ENCODE data around the gene SAMD1. TPM values are rescaled to one million over a fixed set of nuclear protein-coding genes. Genes with fewer than 3 reads are reported as not detected.

Gene SAMD1
- total RNA-seq, 4 donors from 2014 or later, result 8.6 to 22.5 (median 10.8) TPM

- no peak for TF ChIP-seq CTCF (IDR thresholded peaks at IDR 0.05)
- DNase-seq (ENCODE audit: low spot score), result no peak
- peak; percentile 24 for ATAC-seq (ENCODE audit: low FRiP score)
These were observed 17.9 kb downstream of the SAMD1 start, which contains the start of gene MISP3 for GRCh38 chr19:14072535-14073260. Gene MISP3 (plus strand): TSS chr19:14072786. CDS start chr19:14073310, 524 bp downstream.

- no peak for TF ChIP-seq CTCF (IDR thresholded peaks at IDR 0.05)
- no peak for DNase-seq (ENCODE audit: low spot score)
- ATAC-seq (ENCODE audit: low FRiP score), result no peak
These were observed 20.1 kb downstream of the SAMD1 start for GRCh38 chr19:14070268-14071050.

- DNase-seq (ENCODE audit: low spot score) (no peak), ATAC-seq (ENCODE audit: low FRiP score) (no peak)
- no peak for TF ChIP-seq CTCF (IDR thresholded peaks at IDR 0.05)
These were observed 24.4 kb downstream of the SAMD1 start for GRCh38 chr19:14066134-14066533.

GRCh38 chr19:14063105-14063504 is 27.4 kb downstream of the SAMD1 start:
- DNase-seq (ENCODE audit: low spot score), result no peak
- no peak for ATAC-seq (ENCODE audit: low FRiP score)
- TF ChIP-seq CTCF (IDR thresholded peaks at IDR 0.05), result no peak

- TF ChIP-seq CTCF (IDR thresholded peaks at IDR 0.05), result no peak
- no peak for ATAC-seq (ENCODE audit: low FRiP score)
These were observed 28.0 kb downstream of the SAMD1 start for GRCh38 chr19:14062558-14062855.

GRCh38 chr19:14061751-14062557 is 28.6 kb downstream of the SAMD1 start, which contains the start of gene PALM3:
Gene PALM3 (minus strand): TSS chr19:14062076. CDS start chr19:14061980, 96 bp downstream.
- ATAC-seq (ENCODE audit: low FRiP score), result no peak
- DNase-seq (ENCODE audit: low spot score), result no peak
- TF ChIP-seq CTCF (IDR thresholded peaks at IDR 0.05), result no peak

More at GRCh38 chr19:14062558-14062855, 28.0 kb downstream of the SAMD1 start:
- DNase-seq (ENCODE audit: low spot score), result no peak

All from omental fat pad (tissue), 4 donors.